OCI-LY1 (cell line): ENCODE measurements around the gene HLA-A.

Experiments
- CTCF ChIP-seq: fragments of 200-600 bp; sonication (generic), shearing (Covaris generic); IDR thresholded peaks from 2 replicates; pipeline ENCODE4 v1.5.1; 2017; ENCODE audit warnings: mild to moderate bottlenecking, antibody characterized with exemption, low read length, moderate library complexity, mixed read lengths
- EZH2 ChIP-seq: fragments of 200-600 bp; sonication (generic), shearing (Covaris generic); IDR thresholded peaks from 2 replicates; pipeline ENCODE4 v1.8.0; 2017; ENCODE audit warnings: borderline replicate concordance, mixed run types, mild to moderate bottlenecking, antibody characterized with exemption, low read length, moderate library complexity, mixed read lengths

- no peak for TF ChIP-seq CTCF
- no peak for TF ChIP-seq EZH2
These were observed 25.8 kb downstream of the HLA-A start for GRCh38 chr6:29968130-29968529.
